Astrocyte (in vitro differentiated cells and primary cell): ENCODE data around the gene ASF1A. TPM values are rescaled to one million over a fixed set of nuclear protein-coding genes. Genes with fewer than 3 reads are reported as not detected.
A peak's percentile ranks its signal among the peaks of the same experiment; 100 is the strongest.

Experiments
- DNase-seq: peaks from one replicate; pipeline ENCODE4 v3.0.0-alpha.2; 2010; ENCODE audit warnings: low read depth
- FAIRE-seq: peaks from 2 replicates; lab custom pipeline; 2011; peaks lifted over from hg19 to GRCh38; lab: Jason Lieb, UNC
- H2AFZ ChIP-seq: 2 replicates; pipeline ENCODE4 v1.6.0; 2012; ENCODE audit warnings: low read depth, low read length, inconsistent platforms
- H3K27ac ChIP-seq: 2 replicates; pipeline ENCODE4 v1.5.1; 2011; ENCODE audit warnings: low read depth, low read length, inconsistent platforms
- H3K27me3 ChIP-seq: 2 replicates; pipeline ENCODE4 v1.6.0; 2011; ENCODE audit warnings: low read length, inconsistent platforms; ENCODE audit not compliant: insufficient read depth
- H3K36me3 ChIP-seq: 2 replicates; pipeline ENCODE4 v1.5.1; 2011; ENCODE audit warnings: low read length, inconsistent platforms; ENCODE audit not compliant: insufficient read depth
- H3K4me1 ChIP-seq: 2 replicates; pipeline ENCODE4 v1.5.1; 2011; ENCODE audit warnings: low read length, inconsistent platforms; ENCODE audit not compliant: insufficient read depth
- H3K4me2 ChIP-seq: 2 replicates; pipeline ENCODE4 v1.6.0; 2012; ENCODE audit warnings: low read length, inconsistent platforms
- H3K4me3 ChIP-seq: 2 replicates; pipeline ENCODE4 v1.5.1; 2011; ENCODE audit warnings: low read depth, mild to moderate bottlenecking, low read length, inconsistent platforms; ENCODE audit not compliant: insufficient read depth
- H3K79me2 ChIP-seq: 2 replicates; pipeline ENCODE4 v1.6.0; 2012; ENCODE audit warnings: mild to moderate bottlenecking, low read length, inconsistent platforms; ENCODE audit not compliant: insufficient read depth
- H3K9ac ChIP-seq: 2 replicates; pipeline ENCODE4 v1.6.0; 2012; ENCODE audit warnings: mild to moderate bottlenecking, low read length, inconsistent platforms
- H3K9me3 ChIP-seq: 2 replicates; pipeline ENCODE4 v1.5.1; 2012; ENCODE audit warnings: low read depth, mild to moderate bottlenecking, low read length, inconsistent platforms; ENCODE audit not compliant: insufficient read depth
- H4K20me1 ChIP-seq: 2 replicates; pipeline ENCODE4 v1.6.0; 2012; ENCODE audit warnings: low read length, inconsistent platforms; ENCODE audit not compliant: insufficient read depth
- H3K27ac Mint-ChIP-seq: one replicate; pipeline ENCODE4 v1.8.0; 2021; ENCODE audit warnings: mild to moderate bottlenecking, mixed read lengths; ENCODE audit not compliant: unreplicated experiment
- H3K27me3 Mint-ChIP-seq: one replicate; pipeline ENCODE4 v1.8.0; 2021; ENCODE audit warnings: low read depth, mixed read lengths; ENCODE audit not compliant: unreplicated experiment
- H3K36me3 Mint-ChIP-seq: one replicate; pipeline ENCODE4 v1.8.0; 2021; ENCODE audit warnings: low read depth, mixed read lengths; ENCODE audit not compliant: unreplicated experiment
- H3K4me1 Mint-ChIP-seq: one replicate; pipeline ENCODE4 v1.8.0; 2021; ENCODE audit warnings: low read depth, mixed read lengths; ENCODE audit not compliant: unreplicated experiment
- H3K4me3 Mint-ChIP-seq: one replicate; pipeline ENCODE4 v1.8.0; 2021; ENCODE audit warnings: mild to moderate bottlenecking, moderate library complexity, mixed read lengths; ENCODE audit not compliant: unreplicated experiment
- H3K9me3 Mint-ChIP-seq: one replicate; pipeline ENCODE4 v1.8.0; 2021; ENCODE audit warnings: mild to moderate bottlenecking, mixed read lengths; ENCODE audit not compliant: unreplicated experiment
- EZH2 ChIP-seq: IDR thresholded peaks from 2 replicates; pipeline ENCODE4 v1.6.1; 2012; ENCODE audit warnings: mild to moderate bottlenecking, low read length, inconsistent platforms; ENCODE audit not compliant: insufficient read depth
- total RNA-seq: library from RNA; stranded (reverse); gene quantifications from 2 replicates; pipeline ENCODE4 v1.2.1, GENCODE V29; 2021
- TF ChIP-seq, protein P1 (sequence below): IDR thresholded peaks from 2 replicates; pipeline ENCODE4 v1.5.1; 2011; ENCODE audit warnings: low read depth, mild to moderate bottlenecking, inconsistent platforms, low read length, moderate library complexity; ENCODE audit not compliant: insufficient read depth

ASF1A gene
- total RNA-seq, 1 donor from 2014 or later, result 35.7 TPM

DNA sequence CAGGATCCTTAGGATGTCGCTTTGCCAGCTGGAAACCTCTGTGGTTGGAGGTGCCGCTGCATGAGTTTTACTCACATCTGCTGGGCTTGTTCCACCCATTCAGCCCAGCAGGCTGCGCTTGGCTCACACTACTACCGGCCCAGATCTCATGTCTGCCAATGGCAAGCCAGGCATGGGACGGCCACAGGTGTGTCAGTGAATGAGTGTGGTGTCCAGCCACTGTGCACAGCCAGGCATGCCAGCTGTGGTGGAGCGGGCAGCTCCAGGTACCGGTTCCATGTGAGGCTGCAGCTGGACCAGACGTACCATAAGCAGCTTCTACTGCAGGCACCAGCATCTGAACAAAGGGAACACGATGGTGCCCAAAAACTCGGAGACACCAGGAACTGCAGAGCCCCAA is 33.1 kb upstream of the ASF1A start:
- Histone ChIP-seq H3K36me3 (no peaks in the 10 kb centered on the region), H3K27ac (no peak overlapping the region), H4K20me1 (no peaks in the 10 kb centered on the region), H3K4me1 (no peaks in the 10 kb centered on the region), H3K4me2 (no peak overlapping the region), H2AFZ (no peak overlapping the region), H3K27me3 (no peaks in the 10 kb centered on the region), H3K4me3 (no peak overlapping the region), H3K9ac (no peak overlapping the region), H3K9me3 (no peaks in the 10 kb centered on the region), H3K79me2 (peaks cover 14% of the 10 kb centered on the region)
- peaks cover 6% of the 10 kb centered on the region for H3K36me3 Mint-ChIP-seq
- peaks cover 2% of the 10 kb centered on the region for H3K9me3 Mint-ChIP-seq
- DNase-seq, result no peak
- H3K4me3 Mint-ChIP-seq, result no peak overlapping the region
- peaks cover 8% of the 10 kb centered on the region for H3K4me1 Mint-ChIP-seq
- no peak for FAIRE-seq
- no peak overlapping the region for H3K27ac Mint-ChIP-seq
- no peak for TF ChIP-seq EZH2
- TF ChIP-seq, protein P1, sequence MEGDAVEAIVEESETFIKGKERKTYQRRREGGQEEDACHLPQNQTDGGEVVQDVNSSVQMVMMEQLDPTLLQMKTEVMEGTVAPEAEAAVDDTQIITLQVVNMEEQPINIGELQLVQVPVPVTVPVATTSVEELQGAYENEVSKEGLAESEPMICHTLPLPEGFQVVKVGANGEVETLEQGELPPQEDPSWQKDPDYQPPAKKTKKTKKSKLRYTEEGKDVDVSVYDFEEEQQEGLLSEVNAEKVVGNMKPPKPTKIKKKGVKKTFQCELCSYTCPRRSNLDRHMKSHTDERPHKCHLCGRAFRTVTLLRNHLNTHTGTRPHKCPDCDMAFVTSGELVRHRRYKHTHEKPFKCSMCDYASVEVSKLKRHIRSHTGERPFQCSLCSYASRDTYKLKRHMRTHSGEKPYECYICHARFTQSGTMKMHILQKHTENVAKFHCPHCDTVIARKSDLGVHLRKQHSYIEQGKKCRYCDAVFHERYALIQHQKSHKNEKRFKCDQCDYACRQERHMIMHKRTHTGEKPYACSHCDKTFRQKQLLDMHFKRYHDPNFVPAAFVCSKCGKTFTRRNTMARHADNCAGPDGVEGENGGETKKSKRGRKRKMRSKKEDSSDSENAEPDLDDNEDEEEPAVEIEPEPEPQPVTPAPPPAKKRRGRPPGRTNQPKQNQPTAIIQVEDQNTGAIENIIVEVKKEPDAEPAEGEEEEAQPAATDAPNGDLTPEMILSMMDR, result no peak
- H3K27me3 Mint-ChIP-seq, result no peaks in the 10 kb centered on the region

DNA sequence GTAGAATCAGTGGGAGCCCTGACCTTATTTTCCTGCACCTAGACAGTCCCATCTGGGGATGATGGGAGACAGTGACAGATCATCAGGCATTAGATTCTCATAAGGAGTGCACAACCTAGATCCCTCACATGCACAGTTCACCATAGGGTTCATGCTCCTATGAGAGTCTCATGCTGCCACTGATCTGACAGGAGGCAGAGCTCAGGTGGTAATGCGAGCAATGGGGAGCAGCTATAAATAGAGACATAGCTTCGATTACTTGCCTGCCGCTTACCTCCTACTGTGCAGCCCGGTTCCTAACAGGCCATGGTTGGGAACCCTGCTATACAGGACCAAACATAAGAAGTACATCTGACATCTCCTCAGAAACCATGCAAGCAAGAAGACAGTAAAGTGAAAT is 31.5 kb upstream of the ASF1A start:
- H2AFZ ChIP-seq, result no peak overlapping the region
- H4K20me1 ChIP-seq, result no peaks in the 10 kb centered on the region
- H3K79me2 ChIP-seq, result peaks cover 14% of the 10 kb centered on the region
- Mint-ChIP-seq H3K27me3 (no peaks in the 10 kb centered on the region), H3K4me3 (no peak overlapping the region), H3K36me3 (peaks cover 6% of the 10 kb centered on the region), H3K9me3 (peaks cover 4% of the 10 kb centered on the region), H3K4me1 (peaks cover 3% of the 10 kb centered on the region), H3K27ac (no peak overlapping the region)
- no peak for DNase-seq
- H3K27me3 ChIP-seq, result no peaks in the 10 kb centered on the region
- H3K4me1 ChIP-seq, result no peaks in the 10 kb centered on the region
- H3K4me3 ChIP-seq, result no peak overlapping the region
- H3K9me3 ChIP-seq, result no peaks in the 10 kb centered on the region
- H3K9ac ChIP-seq, result no peak overlapping the region
- TF ChIP-seq, protein P1, result no peak
- no peak for TF ChIP-seq EZH2
- no peak overlapping the region for H3K27ac ChIP-seq
- no peak for FAIRE-seq
- no peak overlapping the region for H3K4me2 ChIP-seq
- no peaks in the 10 kb centered on the region for H3K36me3 ChIP-seq

DNA sequence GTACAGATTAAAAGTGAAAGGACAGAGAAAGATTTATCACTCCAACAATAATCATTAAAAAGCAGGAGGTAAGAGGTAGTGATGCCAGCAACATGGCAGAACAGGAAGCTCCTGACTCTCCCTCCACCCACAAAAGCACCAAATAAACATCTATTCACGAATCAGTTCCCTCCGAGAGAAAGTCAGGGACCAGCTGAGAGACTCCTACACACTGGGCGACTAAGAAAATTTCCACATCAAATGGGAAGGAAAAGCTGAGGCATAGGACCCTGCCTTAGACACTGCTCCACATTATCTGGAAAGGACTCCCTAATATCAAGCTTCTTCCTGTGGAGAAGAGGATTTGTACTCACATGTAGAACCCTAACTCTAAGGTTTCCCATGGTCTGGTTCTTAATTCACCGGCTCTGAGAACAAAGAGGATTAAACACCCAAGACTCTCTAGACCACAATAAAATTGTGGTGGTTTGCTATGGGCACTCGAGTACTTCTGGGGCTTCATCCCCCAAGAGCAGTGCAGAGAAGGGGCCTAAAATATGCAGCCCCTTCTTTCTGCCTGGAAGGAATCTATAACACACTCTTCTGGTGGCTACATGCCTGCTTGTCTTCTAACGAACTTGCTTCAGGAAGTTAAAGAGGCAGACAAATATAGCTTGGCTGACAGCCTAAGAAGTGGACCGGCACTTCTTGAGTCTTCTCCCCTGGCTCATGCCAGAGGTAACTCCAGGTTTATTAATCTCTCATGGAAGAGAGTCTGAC is 29.4 kb upstream of the ASF1A start:
- Mint-ChIP-seq H3K36me3 (peaks cover 6% of the 10 kb centered on the region), H3K9me3 (peaks cover 4% of the 10 kb centered on the region), H3K27me3 (no peaks in the 10 kb centered on the region), H3K4me1 (peaks cover 3% of the 10 kb centered on the region), H3K4me3 (no peak overlapping the region), H3K27ac (no peak overlapping the region)
- Histone ChIP-seq H3K36me3 (no peaks in the 10 kb centered on the region), H3K4me1 (no peaks in the 10 kb centered on the region), H3K79me2 (peaks cover 9% of the 10 kb centered on the region), H3K4me2 (no peak overlapping the region), H3K27ac (no peak overlapping the region), H3K4me3 (no peak overlapping the region), H3K9ac (no peak overlapping the region), H2AFZ (no peak overlapping the region), H3K27me3 (no peaks in the 10 kb centered on the region), H3K9me3 (no peaks in the 10 kb centered on the region), H4K20me1 (no peaks in the 10 kb centered on the region)
- FAIRE-seq (no peak), DNase-seq (peak; percentile 12)
- TF ChIP-seq, protein P1, result no peak
- no peak for TF ChIP-seq EZH2
